K562 (cell line): Measurements from ENCODE around the gene VSTM2B. TPM values are rescaled to one million over a fixed set of nuclear protein-coding genes. Genes with fewer than 3 reads are reported as not detected.

Experiments used
- ATAC-seq: fragments of 200-7000 bp; cut with Tn5 transposase; 3 replicates; pipeline ENCODE4 v1.9.1; 2020; ENCODE audit warnings: moderate library complexity
- BruUV-seq: library from RNA; stranded (reverse); fragments of 400-500 nt; replicated peaks from 2 replicates; lab custom pipeline; 2021; lab: Mats Ljungman, UMichigan
- CTCF ChIA-PET: fragments of 300-600 bp; formaldehyde crosslinking; extraction: SDS; loops from one replicate; lab custom pipeline; 2021; ENCODE audit warnings: low intra/inter-chr PET ratio; lab: Yijun Ruan, JAX
- POLR2A ChIA-PET: fragments of 300-600, 350-650 bp; sonication (Branson Sonifier 250); formaldehyde crosslinking; extraction: SDS; loops from one replicate; lab custom pipeline; 2021; ENCODE audit warnings: antibody characterized with exemption, inconsistent platforms; lab: Yijun Ruan, JAX
- DNase-seq, 4 experiments: peaks; one replicate each; pipeline versions ENCODE4 v3.0.0 to v3.0.0-alpha.2; 2011 to 2018; ENCODE audit warnings: low spot score in 3 of 4, mixed read lengths in 3 of 4; ENCODE audit errors: extremely low read depth in 1 of 4
- FAIRE-seq: peaks from 2 replicates; lab custom pipeline; 2011; peaks lifted over from hg19 to GRCh38; lab: Jason Lieb, UNC
- H2AFZ ChIP-seq: 2 replicates; pipeline ENCODE4 v1.6.0; 2011; ENCODE audit warnings: low read depth, low read length, control low read depth, inconsistent platforms
- H3K27ac ChIP-seq: fragments of 200-600 bp; 3 replicates; pipeline ENCODE4 v1.8.0; 2011; ENCODE audit warnings: low read depth, mild to moderate bottlenecking, control low read depth, inconsistent platforms, low read length, moderate library complexity, mixed read lengths; ENCODE audit errors: extremely low read depth
- H3K27me3 ChIP-seq, 2 experiments: fragments of 300-600 bp in 1 of 2; 2 replicates in 1 of 2; 3 replicates in 1 of 2; pipeline versions ENCODE4 v1.6.0 to v1.8.0; 2011; ENCODE audit warnings: inconsistent platforms in 2 of 2, low read length in 2 of 2, mild to moderate bottlenecking in 1 of 2, mixed read lengths in 1 of 2, moderate library complexity in 1 of 2; ENCODE audit not compliant: control insufficient read depth in 2 of 2, insufficient read depth in 2 of 2
- H3K36me3 ChIP-seq: fragments of 300-600 bp; 3 replicates; pipeline ENCODE4 v1.8.0; 2011; ENCODE audit warnings: mild to moderate bottlenecking, low read length, inconsistent platforms; ENCODE audit not compliant: control insufficient read depth, insufficient read depth
- H3K4me1 ChIP-seq, 2 experiments: fragments of 200-600 bp in 1 of 2; replicated peaks in 1 of 2; 2 replicates in 1 of 2; 3 replicates in 1 of 2; pipeline versions ENCODE4 v1.5.1 to v1.8.0; 2011; ENCODE audit warnings: inconsistent platforms in 2 of 2, low read length in 2 of 2, mild to moderate bottlenecking in 1 of 2, mixed read lengths in 1 of 2, moderate library complexity in 1 of 2; ENCODE audit not compliant: control insufficient read depth in 2 of 2, insufficient read depth in 2 of 2
- H3K4me2 ChIP-seq: 2 replicates; pipeline ENCODE4 v1.6.1; 2011; ENCODE audit warnings: low read length, control low read depth, inconsistent platforms, mixed read lengths; ENCODE audit not compliant: insufficient read depth
- H3K4me3 ChIP-seq: fragments of 200-600 bp; sonication (generic), shearing (Covaris generic); 2 replicates; pipeline ENCODE4 v1.5.1; 2016; ENCODE audit warnings: control low read depth, inconsistent platforms
- H3K79me2 ChIP-seq: fragments of 200-600 bp; 3 replicates; pipeline ENCODE4 v1.8.0; 2011; ENCODE audit warnings: low read length, inconsistent platforms; ENCODE audit not compliant: control insufficient read depth, insufficient read depth
- H3K9ac ChIP-seq, 2 experiments: 2 replicates each; pipeline versions ENCODE4 v1.6.0 to v1.6.1; 2011; ENCODE audit warnings: low read depth in 2 of 2, low read length in 2 of 2, control low read depth in 1 of 2, inconsistent platforms in 1 of 2, mild to moderate bottlenecking in 1 of 2, mixed read lengths in 1 of 2; ENCODE audit not compliant: insufficient read depth in 1 of 2
- H3K9me1 ChIP-seq: one replicate; pipeline ENCODE4 v1.6.0; 2011; ENCODE audit warnings: inconsistent platforms, mild to moderate bottlenecking, low read length, moderate library complexity; ENCODE audit not compliant: control insufficient read depth, insufficient read depth
- H3K9me3 ChIP-seq: replicated peaks from 2 replicates; pipeline ENCODE4 v1.5.1; 2011; ENCODE audit warnings: low read depth, low read length, inconsistent platforms; ENCODE audit not compliant: control insufficient read depth, insufficient read depth
- H4K20me1 ChIP-seq: replicated peaks from 2 replicates; pipeline ENCODE4 v1.6.1; 2011; ENCODE audit warnings: low read length, inconsistent platforms, mixed read lengths; ENCODE audit not compliant: control insufficient read depth, insufficient read depth
- DDX20 ChIP-seq: fragments of 450-650 bp; IDR thresholded peaks from 2 replicates; pipeline ENCODE4 v1.6.1; 2016; ENCODE audit warnings: missing genetic modification characterization, low read depth, mild to moderate bottlenecking, missing compliant biosample characterization, moderate library complexity
- NEUROD1 ChIP-seq: fragments of 150-350 bp; IDR thresholded peaks from 2 replicates; pipeline ENCODE4 v1.6.1; 2014; ENCODE audit warnings: borderline replicate concordance, low read length, low read depth; ENCODE audit not compliant: partially characterized antibody
- NKRF ChIP-seq: fragments of 450-650 bp; IDR thresholded peaks from 2 replicates; pipeline ENCODE4 v1.6.1; 2016; ENCODE audit warnings: borderline replicate concordance
- NR4A1 ChIP-seq, 2 experiments: fragments of 250-450 bp in 1 of 2; fragments of 450-650 bp in 1 of 2; sonication (Bioruptor Pico) in 1 of 2; IDR thresholded peaks; 2 replicates each; pipeline versions ENCODE4 v1.4.0 to v1.6.1; 2016 to 2020; ENCODE audit warnings: mild to moderate bottlenecking in 2 of 2, missing compliant biosample characterization in 1 of 2, missing genetic modification characterization in 1 of 2, moderate library complexity in 1 of 2
- PREB ChIP-seq: sonication (generic); formaldehyde crosslinking; IDR thresholded peaks from 2 replicates; pipeline ENCODE4 v1.8.1; 2023; ENCODE audit warnings: mild to moderate bottlenecking, missing genetic modification reagents
- SMC3 ChIP-seq: conservative IDR thresholded peaks from 2 replicates; pipeline ENCODE4 v1.6.1; 2011; ENCODE audit warnings: low read depth, low read length, improper control_type of control experiment; ENCODE audit not compliant: insufficient read depth
- TEAD4 ChIP-seq, 2 experiments: sonication (generic) in 1 of 2; formaldehyde crosslinking in 1 of 2; IDR thresholded peaks; 2 replicates each; pipeline versions ENCODE4 v1.6.1 to v1.8.0; 2012 to 2022; ENCODE audit warnings: borderline replicate concordance in 1 of 2, inconsistent platforms in 1 of 2, low read length in 1 of 2, mild to moderate bottlenecking in 1 of 2, missing genetic modification reagents in 1 of 2
- ZNF3 ChIP-seq: fragments of 250-450 bp; sonication (Bioruptor Pico); IDR thresholded peaks from 2 replicates; pipeline ENCODE4 v1.5.0; 2021; ENCODE audit warnings: mild to moderate bottlenecking, moderate library complexity
- WGBS: fragments of 100-300 bp; shearing (Covaris generic); methylation state at CpG from one replicate; pipeline ENCODE4 v1.1.6; 2016; ENCODE audit warnings: low coverage, mixed read lengths; ENCODE audit not compliant: insufficient coverage; ENCODE audit errors: missing lambda C conversion rate; 5-methylcytosine and 5-hydroxymethylcytosine counted together
- in situ Hi-C: fragments of 300-500 bp; cut with MboI; formaldehyde crosslinking; loops from 4 replicates; pipeline ENCODE4 v1.15.0; 2018; ENCODE audit warnings: inconsistent platforms, mixed read lengths
- intact Hi-C: fragments of 100-400 bp; cut with micrococcal nuclease; formaldehyde crosslinking; loops from 2 replicates; pipeline ENCODE4 v1.14.2; 2022
- polyA plus RNA-seq, 8 experiments: library from polyadenylated mRNA; depleted of rRNA in 4 of 8; stranded (reverse) in 5 of 8; unstranded in 3 of 8; fragments of >200 nt; fragmentation: Nextera tagmentation in 2 of 8; fragmentation: Illumina TruSeq in 1 of 8; extraction: Ambion mirVana in 2 of 8; extraction: Trizol in 1 of 8; gene quantifications; 2 replicates each; pipeline versions ENCODE4 v1.2.1 to v1.2.3, GENCODE V29; 2011 to 2014; ENCODE audit warnings: inconsistent platforms in 1 of 8, missing spikeins in 1 of 8
- total RNA-seq, 7 experiments: library from RNA; depleted of rRNA in 6 of 7; stranded (reverse); fragments of >200 nt in 6 of 7; fragmentation: Illumina TruSeq in 2 of 7; extraction: Trizol in 2 of 7; gene quantifications; 2 replicates each; pipeline versions ENCODE4 v1.2.1 to v1.2.3, GENCODE V29; 2011 to 2021; ENCODE audit warnings: low replicate concordance in 1 of 7

VSTM2B gene
- total and polyA plus RNA-seq, 9 of the 15 experiments (the other 6 are each of a cell fraction or from before 2014, with no cell fraction given) = not detected

DNA sequence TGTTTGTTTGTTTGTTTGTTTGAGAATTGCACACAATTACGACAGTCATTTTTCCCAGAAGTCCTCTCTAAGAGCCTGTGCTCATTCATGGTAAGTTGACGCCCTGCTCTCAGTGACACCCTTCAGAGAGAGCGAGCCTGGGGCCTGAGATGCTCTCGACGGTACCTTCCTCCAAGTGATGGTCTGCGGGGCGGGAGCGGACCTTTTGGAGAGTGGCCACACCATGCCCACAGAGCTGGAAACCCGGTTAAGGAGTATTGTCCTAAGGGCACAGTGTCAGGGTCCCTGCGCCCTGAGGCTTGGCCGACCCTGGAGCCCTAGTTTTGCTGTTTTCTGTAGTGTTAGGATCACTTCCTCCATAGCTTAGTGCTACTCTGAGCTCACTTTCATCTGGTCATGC lies 83.8 kb downstream of the VSTM2B start:
- H3K9ac ChIP-seq = no peak overlapping the region
- ChIA-PET CTCF (interaction anchor here (2.0 to 4.3 kb wide), 2 partner anchors 82 to 107 kb away, joined by 10 to 40 read pairs; no protein-coding TSS in a partner anchor), POLR2A (interaction anchor here (0.6 to 1.6 kb wide), 3 partner anchors 9 to 119 kb away, joined by 3 to 5 read pairs (median 3); no protein-coding TSS in a partner anchor)
- in situ Hi-C loops = loop anchor here (5.0 kb wide), 1 partner anchor 83 kb away; no protein-coding TSS in a partner anchor
- H2AFZ ChIP-seq = no peak overlapping the region
- H3K9me1 ChIP-seq = peaks cover 4% of the 10 kb centered on the region
- ATAC-seq (no peak), FAIRE-seq (no peak), DNase-seq (no peak)
- no peak overlapping the region for H3K4me2 ChIP-seq
- no peaks in the 10 kb centered on the region for H3K27me3 ChIP-seq
- peaks cover 25% of the 10 kb centered on the region for H3K79me2 ChIP-seq
- 88% methylated on average over 11 of the region's 11 CpGs for WGBS
- no TSS peak for BruUV-seq
- H3K4me1 ChIP-seq = peaks cover 3 to 10% of the 10 kb centered on the region in 2 experiments; a peak in 3 of 5 replicates
- H3K9me3 ChIP-seq = no peaks in the 10 kb centered on the region
- H3K36me3 ChIP-seq = peaks cover 58% of the 10 kb centered on the region
- H4K20me1 ChIP-seq = 0 out of 2 replicates have a peak, but pooled peaks cover 3% of the 10 kb centered on the region
- intact Hi-C loops = loop anchor here (1.0 kb wide), 3 partner anchors 56 to 107 kb away; partner anchors contain the start of gene PLEKHF1
- H3K27ac ChIP-seq = no peak overlapping the region
- TF ChIP-seq NEUROD1 = no peak
- no peak for TF ChIP-seq SMC3
- no peak for TF ChIP-seq NR4A1 (CRISPR knock-in tag; IDR thresholded peaks at IDR 0.05)
- no peak for TF ChIP-seq NR4A1 (tag; IDR thresholded peaks at IDR 0.05)
- no peak for TF ChIP-seq NKRF
- TF ChIP-seq TEAD4 (IDR thresholded peaks at IDR 0.05; ENCODE audit: low read length) = no peak
- no peak for TF ChIP-seq TEAD4 (CRISPR knock-in tag; IDR thresholded peaks at IDR 0.05; ENCODE audit: borderline replicate concordance)
- no peak for TF ChIP-seq DDX20
- no peak for TF ChIP-seq PREB (CRISPR knock-in tag)
- no peak for TF ChIP-seq ZNF3 (CRISPR knock-in tag)
- TF ChIP-seq, all 486 proteins: peak for 0
- no peak overlapping the region for H3K4me3 ChIP-seq
